H1 (cell line): Measurements from ENCODE around the gene ADAMTS14. TPM values are rescaled to one million over a fixed set of nuclear protein-coding genes. Genes with fewer than 3 reads are reported as not detected.

Experiments used
- CTCF ChIA-PET: fragments of 300-600 bp; sonication (Branson Sonifier 250); formaldehyde crosslinking; loops from one replicate; lab custom pipeline; 2021; ENCODE audit not compliant: partially characterized antibody; lab: Charles Lee
- POLR2A ChIA-PET: fragments of 300-600 bp; sonication (Branson Sonifier 250); formaldehyde crosslinking; loops from one replicate; lab custom pipeline; 2021; ENCODE audit warnings: inconsistent platforms; ENCODE audit not compliant: partially characterized antibody; lab: Charles Lee
- DNase-seq, 2 experiments: peaks; one replicate each; pipeline versions ENCODE4 v3.0.0 to v3.0.0-alpha.2; 2010 to 2022; ENCODE audit warnings: low spot score in 2 of 2, low read depth in 1 of 2, mixed read lengths in 1 of 2
- FAIRE-seq: peaks from 2 replicates; lab custom pipeline; 2011; peaks lifted over from hg19 to GRCh38; lab: Jason Lieb, UNC
- H2AFZ ChIP-seq: 2 replicates; pipeline ENCODE4 v1.8.1; 2012; ENCODE audit warnings: low read length, inconsistent platforms
- H2AK5ac ChIP-seq: 2 replicates; pipeline ENCODE4 v1.6.1; 2013; ENCODE audit warnings: low read depth, low read length
- H2BK120ac ChIP-seq: replicated peaks from 2 replicates; pipeline ENCODE3; 2013; ENCODE audit warnings: low read depth, low read length, inconsistent platforms
- H2BK12ac ChIP-seq: 2 replicates; pipeline ENCODE4 v1.6.1; 2013; ENCODE audit warnings: low read depth, low read length
- H2BK15ac ChIP-seq: 2 replicates; pipeline ENCODE4 v1.6.1; 2013; ENCODE audit warnings: low read length
- H2BK20ac ChIP-seq: 2 replicates; pipeline ENCODE4 v1.6.1; 2013; ENCODE audit warnings: low read length
- H2BK5ac ChIP-seq: 2 replicates; pipeline ENCODE4 v1.6.1; 2013; ENCODE audit warnings: low read depth, low read length
- H3K14ac ChIP-seq: 2 replicates; pipeline ENCODE4 v1.6.1; 2013; ENCODE audit warnings: inconsistent platforms; ENCODE audit not compliant: insufficient read length
- H3K18ac ChIP-seq: 2 replicates; pipeline ENCODE4 v1.6.1; 2013; ENCODE audit warnings: low read length; ENCODE audit errors: extremely low read depth
- H3K23ac ChIP-seq: 2 replicates; pipeline ENCODE4 v1.6.1; 2013; ENCODE audit warnings: inconsistent platforms; ENCODE audit not compliant: insufficient read length
- H3K23me2 ChIP-seq: 2 replicates; pipeline ENCODE4 v1.6.1; 2013; ENCODE audit warnings: low read depth, low read length
- H3K27ac ChIP-seq: 2 replicates; pipeline ENCODE4 v1.6.1; 2011; ENCODE audit warnings: low read depth, low read length, inconsistent platforms
- H3K27me3 ChIP-seq, 4 experiments: replicated peaks in 1 of 4; 1 replicate in 1 of 4; 2 replicates in 3 of 4; pipeline versions ENCODE4 v1.6.1 to v1.8.1; 2011 to 2013; ENCODE audit warnings: low read length in 3 of 4, mild to moderate bottlenecking in 3 of 4, inconsistent platforms in 2 of 4, mixed read lengths in 2 of 4, moderate library complexity in 1 of 4; ENCODE audit not compliant: control insufficient read depth in 3 of 4, insufficient read depth in 3 of 4; ENCODE audit errors: extremely low read depth in 1 of 4
- H3K36me3 ChIP-seq, 4 experiments: 2 replicates each; pipeline versions ENCODE4 v1.6.1 to v1.8.1; 2011 to 2013; ENCODE audit warnings: mild to moderate bottlenecking in 4 of 4, low read length in 3 of 4, moderate library complexity in 2 of 4, control low read depth in 1 of 4, inconsistent platforms in 1 of 4; ENCODE audit not compliant: insufficient read depth in 4 of 4, control insufficient read depth in 2 of 4
- H3K4ac ChIP-seq: replicated peaks from 2 replicates; pipeline ENCODE3; 2013; ENCODE audit warnings: low read length, low read depth, mixed read lengths, inconsistent platforms; ENCODE audit not compliant: insufficient read length
- H3K4me1 ChIP-seq, 4 experiments: replicated peaks in 1 of 4; 1 replicate in 1 of 4; 2 replicates in 3 of 4; pipeline versions ENCODE4 v1.6.1 to v1.8.1; 2011 to 2013; ENCODE audit warnings: low read length in 3 of 4, inconsistent platforms in 2 of 4, mixed read lengths in 1 of 4; ENCODE audit not compliant: insufficient read depth in 4 of 4, control insufficient read depth in 3 of 4
- H3K4me2 ChIP-seq, 2 experiments: 2 replicates each; pipeline versions ENCODE4 v1.6.1 to v1.8.1; 2011 to 2013; ENCODE audit warnings: low read depth in 2 of 2, low read length in 2 of 2, control low read depth in 1 of 2, inconsistent platforms in 1 of 2, mild to moderate bottlenecking in 1 of 2; ENCODE audit not compliant: insufficient read depth in 1 of 2
- H3K4me3 ChIP-seq, 4 experiments: fragments of 200-600, 300-600 bp in 1 of 4; sonication (generic), shearing (Covaris generic), sonication (Bioruptor Twin) in 1 of 4; 2 replicates each; pipeline versions ENCODE4 v1.5.1 to v1.8.1; 2011 to 2016; ENCODE audit warnings: low read length in 4 of 4, low read depth in 3 of 4, control low read depth in 2 of 4, inconsistent platforms in 2 of 4, mild to moderate bottlenecking in 2 of 4, mixed read lengths in 1 of 4, moderate library complexity in 1 of 4; ENCODE audit not compliant: insufficient read depth in 2 of 4; ENCODE audit errors: extremely low read depth in 1 of 4
- H3K56ac ChIP-seq: replicated peaks from 2 replicates; pipeline ENCODE3; 2013; ENCODE audit warnings: low read depth, mild to moderate bottlenecking, mixed read lengths, low read length, inconsistent platforms; ENCODE audit not compliant: insufficient read length
- H3K79me1 ChIP-seq: 2 replicates; pipeline ENCODE4 v1.6.1; 2013; ENCODE audit warnings: low read depth, low read length, control low read depth
- H3K79me2 ChIP-seq, 2 experiments: 2 replicates each; pipeline versions ENCODE4 v1.6.1 to v1.8.1; 2012 to 2013; ENCODE audit warnings: low read length in 2 of 2, mild to moderate bottlenecking in 2 of 2, inconsistent platforms in 1 of 2; ENCODE audit not compliant: insufficient read depth in 2 of 2, control insufficient read depth in 1 of 2
- H3K9ac ChIP-seq, 4 experiments: replicated peaks in 1 of 4; 1 replicate in 1 of 4; 2 replicates in 3 of 4; pipeline versions ENCODE4 v1.6.1 to v1.8.1; 2011 to 2013; ENCODE audit warnings: low read depth in 3 of 4, low read length in 3 of 4, control low read depth in 2 of 4, mild to moderate bottlenecking in 2 of 4, moderate library complexity in 2 of 4, inconsistent platforms in 1 of 4; ENCODE audit errors: extremely low read depth in 1 of 4
- H3K9me3 ChIP-seq, 2 experiments: 2 replicates each; pipeline versions ENCODE4 v1.6.1 to v1.8.1; 2012 to 2013; ENCODE audit warnings: mild to moderate bottlenecking in 2 of 2, moderate library complexity in 2 of 2, control low read depth in 1 of 2, inconsistent platforms in 1 of 2, low read depth in 1 of 2, low read length in 1 of 2, mixed read lengths in 1 of 2; ENCODE audit not compliant: insufficient read depth in 2 of 2
- H4K20me1 ChIP-seq, 2 experiments: replicated peaks in 1 of 2; 2 replicates each; pipeline versions ENCODE3 to v1.8.1; 2011 to 2013; ENCODE audit warnings: inconsistent platforms in 2 of 2, low read length in 2 of 2, mild to moderate bottlenecking in 1 of 2; ENCODE audit not compliant: insufficient read depth in 2 of 2, control insufficient read depth in 1 of 2
- H4K5ac ChIP-seq: 2 replicates; pipeline ENCODE4 v1.6.1; 2013; ENCODE audit warnings: low read length, low read depth, mixed read lengths, inconsistent platforms; ENCODE audit not compliant: insufficient read length
- H4K8ac ChIP-seq: 2 replicates; pipeline ENCODE4 v1.8.0; 2013; ENCODE audit warnings: mild to moderate bottlenecking, moderate library complexity, low read length, inconsistent platforms; ENCODE audit not compliant: insufficient read depth; ENCODE audit errors: extremely low read depth
- H4K91ac ChIP-seq: replicated peaks from 2 replicates; pipeline ENCODE3; 2013; ENCODE audit warnings: low read length, mixed read lengths, inconsistent platforms; ENCODE audit not compliant: insufficient read length
- CBX5 ChIP-seq: fragments of 300-800, 300-1000 bp; sonication (generic); IDR thresholded peaks from 2 replicates; pipeline ENCODE4 v1.7.1; 2016; ENCODE audit warnings: antibody characterized with exemption, low read length, low read depth
- CREB1 ChIP-seq: IDR thresholded peaks from 2 replicates; pipeline ENCODE4 v1.6.1; 2012; ENCODE audit warnings: inconsistent platforms
- GTF2F1 ChIP-seq: IDR thresholded peaks from 2 replicates; pipeline ENCODE4 v1.6.1; 2012; ENCODE audit warnings: low read depth, low read length, improper control_type of control experiment, borderline replicate concordance
- NANOG ChIP-seq: IDR thresholded peaks from 2 replicates; pipeline ENCODE4 v1.6.1; 2011; ENCODE audit warnings: low read length, low read depth, mild to moderate bottlenecking, inconsistent platforms; ENCODE audit not compliant: insufficient read depth, poor library complexity, severe bottlenecking
- NRF1 ChIP-seq: IDR thresholded peaks from 2 replicates; pipeline ENCODE4 v1.6.1; 2011; ENCODE audit warnings: mild to moderate bottlenecking, low read depth, low read length, improper control_type of control experiment
- POLR2AphosphoS5 ChIP-seq: IDR thresholded peaks from 2 replicates; pipeline ENCODE4 v1.6.1; 2011; ENCODE audit warnings: low read depth, low read length
- RBBP5 ChIP-seq: IDR thresholded peaks from 2 replicates; pipeline ENCODE4 v1.7.1; 2012; ENCODE audit warnings: low read depth, mild to moderate bottlenecking, inconsistent platforms, low read length, moderate library complexity, borderline replicate concordance
- RFX5 ChIP-seq: IDR thresholded peaks from 2 replicates; pipeline ENCODE4 v1.6.1; 2011; ENCODE audit warnings: low read depth, low read length, improper control_type of control experiment, borderline replicate concordance
- RNF2 ChIP-seq: fragments of 200-900, 300-1000 bp; sonication (generic); IDR thresholded peaks from 2 replicates; pipeline ENCODE4 v1.7.1; 2016; ENCODE audit warnings: borderline replicate concordance, low read depth, mild to moderate bottlenecking, antibody characterized with exemption, low read length; ENCODE audit not compliant: poor library complexity, severe bottlenecking; ENCODE audit errors: missing control alignments
- SP2 ChIP-seq: IDR thresholded peaks from 2 replicates; pipeline ENCODE4 v1.6.1; 2012; ENCODE audit warnings: mild to moderate bottlenecking, low read length, inconsistent platforms
- SRF ChIP-seq: IDR thresholded peaks from 2 replicates; pipeline ENCODE4 v1.6.1; 2011; ENCODE audit warnings: mild to moderate bottlenecking, low read depth, low read length, moderate library complexity
- YY1 ChIP-seq: IDR thresholded peaks from 2 replicates; pipeline ENCODE4 v1.6.1; 2011; ENCODE audit warnings: low read depth, mild to moderate bottlenecking, low read length
- WGBS, 2 experiments: shearing (Covaris generic) in 1 of 2; methylation state at CpG; one replicate each; pipeline versions ENCODE4 v1.1.6 to v1.1.7; 2013 to 2015; ENCODE audit warnings: low lambda C conversion rate in 2 of 2, mixed read lengths in 2 of 2, inconsistent platforms in 1 of 2, low coverage in 1 of 2, missing lambda C conversion rate in 1 of 2; ENCODE audit not compliant: insufficient replicate concordance in 2 of 2, insufficient coverage in 1 of 2, insufficient read length in 1 of 2; ENCODE audit errors: extremely low coverage in 1 of 2, missing lambda C conversion rate in 1 of 2; 5-methylcytosine and 5-hydroxymethylcytosine counted together
- polyA plus RNA-seq, 7 experiments: library from polyadenylated mRNA; depleted of rRNA in 3 of 7; stranded (reverse) in 5 of 7; unstranded in 2 of 7; fragments of >200 nt in 5 of 7; fragments of 200-250 nt in 2 of 7; gene quantifications; 1 replicate in 5 of 7; 2 replicates in 1 of 7; 4 replicates in 1 of 7; pipeline versions ENCODE4 v1.2.1 to v1.2.3, GENCODE V29; 2011 to 2013; ENCODE audit warnings: missing spikeins in 2 of 7, mixed read lengths in 2 of 7
- total RNA-seq: library from RNA; stranded (reverse); fragmentation: NEBNext Ultra II Directional; extraction: Animal tissue kit (Norgen Biotek cat#: 25700); gene quantifications from 2 replicates; pipeline ENCODE4 v1.2.1, GENCODE V29; 2021
- TF ChIP-seq, protein P1 (sequence below): IDR thresholded peaks from 2 replicates; pipeline ENCODE4 v1.6.1; 2012; ENCODE audit warnings: low read length, inconsistent platforms

ADAMTS14 gene
- total and polyA plus RNA-seq, 2 of the 8 experiments (the other 6 are each of a cell fraction or from before 2014, with no cell fraction given), result 2.0 to 2.3 TPM

DNA sequence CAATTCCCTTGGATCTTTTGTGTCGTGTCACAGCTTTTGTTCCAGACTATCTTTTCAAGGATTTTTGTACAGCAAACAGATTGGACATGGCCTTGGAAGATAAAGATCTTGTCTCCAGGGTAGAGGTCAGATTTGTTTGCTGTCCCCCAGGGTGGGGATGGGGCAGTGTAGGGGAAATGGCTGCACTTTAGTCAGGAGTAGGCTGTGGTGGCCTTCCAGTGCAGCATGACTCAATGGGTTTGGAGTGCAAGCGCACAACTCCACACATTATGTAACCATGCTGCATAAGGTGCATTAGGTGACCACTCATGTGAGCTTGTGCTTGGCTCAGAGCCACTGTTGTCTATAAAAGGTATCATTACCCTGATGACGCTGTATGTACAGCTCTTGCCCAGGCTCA lies 23.9 kb upstream of the ADAMTS14 start:
- POLR2A ChIA-PET, result no interaction called here
- H3K27ac ChIP-seq, result no peak overlapping the region
- WGBS, 2 experiments, result 93% methylated on average over 3 of the region's 3 CpGs; no CpG with 5 or more reads in 1 of the 2 experiments
- TF ChIP-seq SRF, result no peak
- no peak for TF ChIP-seq RNF2
- TF ChIP-seq NANOG, result no peak
- no peak for TF ChIP-seq YY1
- no peak for TF ChIP-seq SP2
- TF ChIP-seq CBX5, result no peak
- TF ChIP-seq CREB1, result no peak
- no peak for TF ChIP-seq RFX5
- no peak for TF ChIP-seq GTF2F1
- TF ChIP-seq NRF1, result no peak
- no peak for TF ChIP-seq RBBP5
- TF ChIP-seq, protein P1, sequence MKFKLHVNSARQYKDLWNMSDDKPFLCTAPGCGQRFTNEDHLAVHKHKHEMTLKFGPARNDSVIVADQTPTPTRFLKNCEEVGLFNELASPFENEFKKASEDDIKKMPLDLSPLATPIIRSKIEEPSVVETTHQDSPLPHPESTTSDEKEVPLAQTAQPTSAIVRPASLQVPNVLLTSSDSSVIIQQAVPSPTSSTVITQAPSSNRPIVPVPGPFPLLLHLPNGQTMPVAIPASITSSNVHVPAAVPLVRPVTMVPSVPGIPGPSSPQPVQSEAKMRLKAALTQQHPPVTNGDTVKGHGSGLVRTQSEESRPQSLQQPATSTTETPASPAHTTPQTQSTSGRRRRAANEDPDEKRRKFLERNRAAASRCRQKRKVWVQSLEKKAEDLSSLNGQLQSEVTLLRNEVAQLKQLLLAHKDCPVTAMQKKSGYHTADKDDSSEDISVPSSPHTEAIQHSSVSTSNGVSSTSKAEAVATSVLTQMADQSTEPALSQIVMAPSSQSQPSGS, result no peak
- no peak for TF ChIP-seq POLR2AphosphoS5

More for the DNA sequence above, 23.9 kb upstream of the ADAMTS14 start:
- CTCF ChIA-PET, result interaction anchor here (1.0 to 1.3 kb wide), 4 partner anchors 9 to 155 kb away, joined by 3 to 5 read pairs (median 3); no protein-coding TSS in a partner anchor
- no peaks in the 10 kb centered on the region for H3K23me2 ChIP-seq
- no peak overlapping the region for H3K56ac ChIP-seq
- H4K5ac ChIP-seq, result no peak overlapping the region
- no peak overlapping the region for H2BK5ac ChIP-seq
- no peaks in the 10 kb centered on the region for H3K27me3 ChIP-seq
- H3K9me3 ChIP-seq, result peaks cover 46 to 48% of the 10 kb centered on the region in 2 experiments
- H2BK12ac ChIP-seq, result no peak overlapping the region
- H3K36me3 ChIP-seq, result peaks cover 0 to 5% (median 0%) of the 10 kb centered on the region in 4 experiments; a peak in 2 of 8 replicates
- no peak overlapping the region for H2AFZ ChIP-seq
- H4K20me1 ChIP-seq, result no peaks in the 10 kb centered on the region
- H3K4me1 ChIP-seq, result no peaks in the 10 kb centered on the region; a peak in 1 of 7 replicates
- DNase-seq (no peak), FAIRE-seq (no peak)
- no peak overlapping the region for H2BK15ac ChIP-seq
- no peak overlapping the region for H3K18ac ChIP-seq
- H2AK5ac ChIP-seq, result no peak overlapping the region
- H4K91ac ChIP-seq, result no peak overlapping the region
- no peak overlapping the region for H3K14ac ChIP-seq
- no peak overlapping the region for H2BK20ac ChIP-seq
- no peak overlapping the region for H4K8ac ChIP-seq
- no peak overlapping the region for H2BK120ac ChIP-seq
- H3K4me2 ChIP-seq, result no peak overlapping the region
- no peak overlapping the region for H3K23ac ChIP-seq
- H3K79me1 ChIP-seq, result no peaks in the 10 kb centered on the region
- no peak overlapping the region for H3K9ac ChIP-seq
- no peaks in the 10 kb centered on the region for H3K79me2 ChIP-seq
- H3K4ac ChIP-seq, result no peak overlapping the region
- H3K4me3 ChIP-seq, result no peak overlapping the region
